Measurements from ENCODE around the gene PARD3B.

Gene PARD3B

GRCh38 chr2:205078762-205079161, 533.5 kb downstream of the PARD3B start:
- H3K9me3 ChIP-seq (ENCODE audit: insufficient read depth, low read length), result no peaks in the 10 kb centered on the region
- H3K9me2 ChIP-seq (replicated peaks; ENCODE audit: insufficient read depth, low read length), result no peaks in the 10 kb centered on the region
- H3K79me2 ChIP-seq (ENCODE audit: insufficient read depth, low read length), result no peaks in the 10 kb centered on the region
- no peaks in the 10 kb centered on the region for H3K27me3 ChIP-seq (ENCODE audit: low read length)
- no peaks in the 10 kb centered on the region for H3K36me3 ChIP-seq (ENCODE audit: low read length)
- no peaks in the 10 kb centered on the region for H3F3A ChIP-seq (ENCODE audit: insufficient read depth)
- H3K4me2 ChIP-seq (ENCODE audit: low read depth, low read length, poor library complexity, severe bottlenecking), result no peak overlapping the region
- no peak overlapping the region for H2AFZ ChIP-seq (ENCODE audit: low read depth, low read length, severe bottlenecking)
- no peak overlapping the region for H3K4me3 ChIP-seq (ENCODE audit: insufficient read depth, low read length, poor library complexity, severe bottlenecking)
- TF ChIP-seq EZH2phosphoT487 (conservative IDR thresholded peaks at IDR 0.05; ENCODE audit: low read length), result no peak
- no peak for TF ChIP-seq CTCF (IDR thresholded peaks at IDR 0.05; ENCODE audit: insufficient read depth, low read length, poor library complexity, severe bottlenecking)
- no peak overlapping the region for H3K9ac ChIP-seq (ENCODE audit: low read length)
- no peak overlapping the region for H3K27ac ChIP-seq (ENCODE audit: low read depth, low read length)
- no peaks in the 10 kb centered on the region for H4K20me1 ChIP-seq (ENCODE audit: low read depth, low read length)

DNA sequence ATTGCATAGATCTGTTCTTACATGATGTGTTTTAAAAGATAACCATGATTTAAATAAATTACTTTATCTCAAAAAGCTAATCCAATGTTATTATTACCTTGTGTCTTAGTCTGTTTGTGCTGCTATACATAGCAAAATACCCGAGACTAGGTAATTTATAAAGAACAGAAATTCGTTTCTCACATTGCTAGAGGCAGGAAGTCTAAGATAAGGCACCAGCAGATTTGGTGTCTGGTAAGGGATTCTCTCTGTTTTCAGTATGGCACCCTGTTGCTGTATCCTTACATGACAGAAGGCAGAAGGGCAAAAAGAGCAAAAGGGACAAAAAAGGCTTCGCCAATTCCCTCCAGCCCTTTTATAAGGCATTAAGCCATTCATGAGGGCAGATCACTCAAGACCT, 533.9 kb downstream of the PARD3B start:
- TF ChIP-seq CTCF (IDR thresholded peaks at IDR 0.05; ENCODE audit: insufficient read depth, low read length, poor library complexity, severe bottlenecking) (no peak), EZH2phosphoT487 (conservative IDR thresholded peaks at IDR 0.05; ENCODE audit: low read length) (no peak)
- Histone ChIP-seq H3K79me2 (ENCODE audit: insufficient read depth, low read length) (no peaks in the 10 kb centered on the region), H3K9me3 (ENCODE audit: insufficient read depth, low read length) (no peaks in the 10 kb centered on the region), H2AFZ (ENCODE audit: low read depth, low read length, severe bottlenecking) (no peak overlapping the region), H3K27ac (ENCODE audit: low read depth, low read length) (no peak overlapping the region), H3K27me3 (ENCODE audit: low read length) (no peaks in the 10 kb centered on the region), H3K9ac (ENCODE audit: low read length) (no peak overlapping the region), H4K20me1 (ENCODE audit: low read depth, low read length) (no peaks in the 10 kb centered on the region), H3K9me2 (replicated peaks; ENCODE audit: insufficient read depth, low read length) (no peaks in the 10 kb centered on the region), H3K4me2 (ENCODE audit: low read depth, low read length, poor library complexity, severe bottlenecking) (no peak overlapping the region), H3K4me3 (ENCODE audit: insufficient read depth, low read length, poor library complexity, severe bottlenecking) (no peak overlapping the region), H3K36me3 (ENCODE audit: low read length) (no peaks in the 10 kb centered on the region), H3F3A (ENCODE audit: insufficient read depth) (no peaks in the 10 kb centered on the region)

DNA sequence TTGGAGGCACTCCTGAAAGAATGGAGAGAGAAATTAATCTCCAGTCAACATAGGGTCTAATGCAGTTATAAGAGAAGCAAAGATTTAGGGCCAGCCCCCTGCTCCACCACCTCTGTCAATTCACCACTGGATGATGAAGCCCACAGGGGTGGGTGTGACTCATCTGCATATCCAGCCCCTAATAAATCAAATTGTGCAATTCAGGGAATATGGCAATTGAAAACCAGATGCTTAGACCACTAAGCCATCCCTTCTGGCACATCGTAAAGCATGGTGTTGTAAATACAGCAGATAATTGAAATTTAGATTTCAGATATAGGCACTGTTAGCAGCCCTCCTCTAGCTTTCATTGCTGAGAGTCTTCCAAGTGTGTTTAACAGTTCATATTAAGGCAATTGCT, 541.4 kb downstream of the PARD3B start:
- Histone ChIP-seq H3K36me3 (ENCODE audit: low read length) (no peaks in the 10 kb centered on the region), H3K79me2 (ENCODE audit: insufficient read depth, low read length) (no peaks in the 10 kb centered on the region), H3K9me2 (replicated peaks; ENCODE audit: insufficient read depth, low read length) (no peaks in the 10 kb centered on the region), H3K27ac (ENCODE audit: low read depth, low read length) (no peak overlapping the region), H2AFZ (ENCODE audit: low read depth, low read length, severe bottlenecking) (no peak overlapping the region), H3K9me3 (ENCODE audit: insufficient read depth, low read length) (no peaks in the 10 kb centered on the region), H3K27me3 (ENCODE audit: low read length) (no peaks in the 10 kb centered on the region), H3K4me3 (ENCODE audit: insufficient read depth, low read length, poor library complexity, severe bottlenecking) (no peak overlapping the region), H4K20me1 (ENCODE audit: low read depth, low read length) (no peaks in the 10 kb centered on the region), H3K9ac (ENCODE audit: low read length) (no peak overlapping the region), H3K4me2 (ENCODE audit: low read depth, low read length, poor library complexity, severe bottlenecking) (no peak overlapping the region), H3F3A (ENCODE audit: insufficient read depth) (no peaks in the 10 kb centered on the region)
- TF ChIP-seq EZH2phosphoT487 (conservative IDR thresholded peaks at IDR 0.05; ENCODE audit: low read length), result no peak
- TF ChIP-seq CTCF (IDR thresholded peaks at IDR 0.05; ENCODE audit: insufficient read depth, low read length, poor library complexity, severe bottlenecking), result no peak

GRCh38 chr2:205087862-205088261, 542.6 kb downstream of the PARD3B start:
- no peaks in the 10 kb centered on the region for H3K27me3 ChIP-seq (ENCODE audit: low read length)
- H3F3A ChIP-seq (ENCODE audit: insufficient read depth), result no peaks in the 10 kb centered on the region
- no peak for TF ChIP-seq CTCF (IDR thresholded peaks at IDR 0.05; ENCODE audit: insufficient read depth, low read length, poor library complexity, severe bottlenecking)
- TF ChIP-seq EZH2phosphoT487 (conservative IDR thresholded peaks at IDR 0.05; ENCODE audit: low read length), result no peak
- H3K9me3 ChIP-seq (ENCODE audit: insufficient read depth, low read length), result no peaks in the 10 kb centered on the region
- no peak overlapping the region for H3K9ac ChIP-seq (ENCODE audit: low read length)
- no peaks in the 10 kb centered on the region for H3K36me3 ChIP-seq (ENCODE audit: low read length)
- no peaks in the 10 kb centered on the region for H3K9me2 ChIP-seq (replicated peaks; ENCODE audit: insufficient read depth, low read length)
- no peaks in the 10 kb centered on the region for H4K20me1 ChIP-seq (ENCODE audit: low read depth, low read length)
- no peak overlapping the region for H2AFZ ChIP-seq (ENCODE audit: low read depth, low read length, severe bottlenecking)
- H3K79me2 ChIP-seq (ENCODE audit: insufficient read depth, low read length), result no peaks in the 10 kb centered on the region
- H3K27ac ChIP-seq (ENCODE audit: low read depth, low read length), result no peak overlapping the region
- H3K4me2 ChIP-seq (ENCODE audit: low read depth, low read length, poor library complexity, severe bottlenecking), result no peak overlapping the region
- H3K4me3 ChIP-seq (ENCODE audit: insufficient read depth, low read length, poor library complexity, severe bottlenecking), result no peak overlapping the region

Measured in SU-DHL-6 (cell line).